NT2/D1 (cell line): ENCODE measurements around the gene DAAM1.

Experiments used
- SUZ12 ChIP-seq: IDR thresholded peaks from 2 replicates; pipeline ENCODE4 v1.6.1; 2011; ENCODE audit not compliant: insufficient read length, insufficient read depth; ENCODE audit errors: extremely low read depth
- YY1 ChIP-seq: IDR thresholded peaks from 2 replicates; pipeline ENCODE4 v1.6.1; 2011; ENCODE audit not compliant: insufficient read length, insufficient read depth

DNA sequence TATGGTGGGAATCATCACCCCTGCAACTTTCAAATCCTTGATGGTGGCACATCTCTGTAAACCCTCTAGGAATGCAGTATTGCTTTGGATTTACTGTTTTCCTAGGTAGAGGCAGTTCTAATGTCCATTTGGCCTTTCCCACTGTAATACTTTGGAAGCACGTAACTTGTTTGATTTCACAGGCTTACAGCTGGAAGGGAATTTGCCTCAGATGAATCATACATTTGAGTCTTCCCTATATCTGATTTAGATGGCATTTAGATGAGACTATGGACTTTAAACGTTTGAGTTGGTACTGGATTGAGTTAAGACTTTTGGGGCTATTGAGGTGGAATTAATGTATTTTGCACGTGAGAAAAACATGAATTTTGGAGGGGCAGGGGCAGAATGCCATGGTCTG lies 35.9 kb downstream of the DAAM1 start:
- no peak for TF ChIP-seq YY1
- TF ChIP-seq SUZ12 = no peak
